Germinal center (tissue), 1 donor: ENCODE data around the gene SYT1.

Experiments
- DNase-seq: peaks from one replicate; pipeline ENCODE4 v3.0.0; 2012; ENCODE audit warnings: mixed read lengths, low spot score

Gene SYT1

DNA sequence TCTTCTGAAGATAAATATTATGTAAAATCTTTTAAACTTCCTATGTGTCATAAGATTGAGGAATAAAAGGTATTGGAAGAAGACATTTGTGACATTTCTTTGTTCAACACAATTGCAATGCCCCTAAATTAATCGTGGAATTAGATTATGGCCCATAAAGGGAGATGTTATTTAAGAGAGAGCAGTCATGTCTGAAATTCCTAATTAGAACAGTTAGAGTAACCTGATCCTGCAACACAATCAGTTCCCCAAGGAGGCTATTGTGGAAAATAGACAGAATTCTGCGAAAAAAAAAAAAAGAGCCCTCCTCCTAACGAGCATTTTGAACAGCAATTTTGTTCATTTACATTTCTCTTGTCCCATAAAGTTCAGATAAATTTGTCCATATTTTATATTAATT, 486.7 kb downstream of the SYT1 start:
- DNase-seq = no peak

- no peak for DNase-seq
Observed at GRCh38 chr12:79356216-79356615, 491.6 kb downstream of the SYT1 start.

DNA sequence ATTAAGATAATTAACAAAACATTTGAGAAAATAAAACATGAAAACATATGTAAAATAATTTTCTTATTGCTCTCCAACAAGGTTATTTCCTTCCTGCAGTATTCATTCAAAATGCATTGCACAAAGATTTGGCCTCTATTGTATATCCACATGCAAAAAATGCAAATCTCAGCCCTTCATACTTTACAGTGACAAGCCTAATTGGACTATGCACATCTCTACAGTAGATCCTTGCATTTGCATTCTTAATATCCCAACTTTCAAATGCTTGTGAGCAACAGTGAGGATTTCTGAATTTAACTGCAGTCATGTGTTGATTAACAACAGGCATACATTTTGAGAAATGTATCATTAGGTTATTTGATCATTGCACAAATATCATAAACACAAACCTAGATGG, 492.5 kb downstream of the SYT1 start:
- no peak for DNase-seq

GRCh38 chr12:79358716-79359300, 494.2 kb downstream of the SYT1 start:
- DNase-seq = no peak

DNA sequence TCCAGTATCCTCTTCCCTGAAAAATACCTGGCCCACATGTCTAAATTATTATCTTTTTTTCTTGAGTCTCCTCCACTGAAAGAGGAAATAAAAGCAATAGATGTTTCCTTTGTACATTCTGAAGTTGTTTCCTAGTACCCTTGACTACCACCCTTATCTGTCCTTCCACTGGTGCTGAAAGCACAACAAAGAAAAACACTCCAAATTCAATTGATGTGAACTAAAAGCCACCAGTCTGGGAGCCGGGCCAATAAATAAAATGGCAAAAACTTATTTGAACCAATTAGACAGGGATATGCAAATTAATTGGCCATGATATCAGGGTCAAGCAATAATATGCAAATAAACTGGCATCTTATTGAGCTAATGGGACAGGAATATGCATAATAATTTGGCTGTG, 495.7 kb downstream of the SYT1 start:
- DNase-seq = no peak

DNA sequence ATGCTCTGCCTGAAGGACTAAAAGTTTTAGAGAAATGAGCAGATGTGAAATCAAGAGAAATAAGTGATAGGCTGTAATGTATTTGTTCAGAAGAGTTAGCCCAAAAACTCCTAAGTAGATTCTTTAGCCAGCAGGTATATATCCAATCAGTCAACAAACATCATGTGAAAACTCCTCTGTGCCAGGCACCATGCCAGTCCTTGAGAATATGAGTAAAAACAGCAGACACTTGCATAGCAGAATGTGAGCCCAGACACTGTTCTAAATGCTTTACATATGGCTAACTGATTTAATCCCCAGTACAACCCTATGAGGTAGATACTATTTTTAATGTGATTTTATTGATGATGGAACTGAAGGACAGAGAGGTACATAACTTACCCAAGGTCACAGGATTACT, 496.4 kb downstream of the SYT1 start:
- no peak for DNase-seq

DNA sequence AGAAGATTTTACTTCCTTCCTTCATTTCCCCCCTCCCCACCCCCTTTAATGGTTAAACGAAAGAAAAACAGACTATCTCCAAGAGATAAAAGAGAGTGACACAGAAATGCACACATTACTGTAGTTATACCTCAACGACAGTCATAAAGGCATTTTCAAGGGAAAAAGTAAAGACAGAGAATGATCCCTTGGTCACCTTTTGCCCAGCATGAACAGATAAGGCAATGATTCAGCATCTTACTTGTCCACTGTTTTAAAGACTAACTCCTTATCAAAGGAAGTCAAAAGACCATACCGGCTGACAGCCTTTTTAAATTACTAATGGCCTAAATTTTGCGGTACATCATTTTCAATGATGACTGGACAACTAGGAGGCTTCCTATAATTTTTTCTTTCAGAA, 499.6 kb downstream of the SYT1 start:
- no peak for DNase-seq

DNA sequence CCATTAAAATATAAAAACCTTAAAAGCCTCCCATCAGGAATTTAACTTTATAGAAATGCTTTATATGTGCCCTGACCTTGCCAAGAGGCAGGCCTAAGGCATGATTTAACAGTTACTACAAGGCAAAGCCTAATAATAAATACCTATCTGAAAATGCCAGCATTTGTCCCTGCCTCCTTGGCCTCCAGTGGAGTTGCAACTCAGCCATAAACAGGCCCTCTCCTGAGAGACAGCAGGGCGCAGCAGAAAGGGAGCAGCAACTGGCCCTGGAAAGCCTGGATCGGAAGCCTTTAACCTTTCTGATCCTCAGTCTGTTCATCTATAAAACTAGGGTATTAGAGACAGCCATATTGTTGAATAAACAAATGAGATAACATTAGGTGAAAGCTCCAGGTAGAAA, 501.8 kb downstream of the SYT1 start:
- no peak for DNase-seq

DNA sequence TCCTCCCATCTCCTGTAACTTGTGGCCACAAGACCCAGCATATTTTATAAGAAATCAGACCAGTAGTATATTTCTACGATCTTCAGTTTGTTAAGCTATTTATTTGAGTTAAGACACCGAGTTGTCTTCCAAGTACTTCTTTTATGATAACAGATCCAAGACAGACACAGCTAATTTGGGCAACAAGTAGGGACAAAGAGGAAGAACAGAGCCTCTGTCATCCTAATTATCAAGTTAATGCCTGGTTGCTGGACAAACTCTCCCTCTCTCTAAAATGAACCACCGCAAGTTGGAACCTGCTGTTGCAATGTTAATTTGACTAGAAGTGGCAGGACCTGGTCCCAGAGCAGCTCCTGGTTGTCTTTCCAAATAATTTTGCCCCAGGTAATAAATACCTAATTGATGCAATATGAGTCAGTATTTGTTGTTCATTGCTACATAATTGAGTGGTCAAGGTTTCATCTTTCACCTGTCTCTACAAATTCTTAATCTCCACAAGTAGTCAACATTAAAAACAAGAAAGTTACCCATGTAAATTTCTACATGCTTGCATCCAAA, 502.5 kb downstream of the SYT1 start:
- no peak for DNase-seq

GRCh38 chr12:79370021-79370420, 505.4 kb downstream of the SYT1 start:
- DNase-seq = no peak

GRCh38 chr12:79371226-79371625, 506.7 kb downstream of the SYT1 start:
- DNase-seq = no peak

DNA sequence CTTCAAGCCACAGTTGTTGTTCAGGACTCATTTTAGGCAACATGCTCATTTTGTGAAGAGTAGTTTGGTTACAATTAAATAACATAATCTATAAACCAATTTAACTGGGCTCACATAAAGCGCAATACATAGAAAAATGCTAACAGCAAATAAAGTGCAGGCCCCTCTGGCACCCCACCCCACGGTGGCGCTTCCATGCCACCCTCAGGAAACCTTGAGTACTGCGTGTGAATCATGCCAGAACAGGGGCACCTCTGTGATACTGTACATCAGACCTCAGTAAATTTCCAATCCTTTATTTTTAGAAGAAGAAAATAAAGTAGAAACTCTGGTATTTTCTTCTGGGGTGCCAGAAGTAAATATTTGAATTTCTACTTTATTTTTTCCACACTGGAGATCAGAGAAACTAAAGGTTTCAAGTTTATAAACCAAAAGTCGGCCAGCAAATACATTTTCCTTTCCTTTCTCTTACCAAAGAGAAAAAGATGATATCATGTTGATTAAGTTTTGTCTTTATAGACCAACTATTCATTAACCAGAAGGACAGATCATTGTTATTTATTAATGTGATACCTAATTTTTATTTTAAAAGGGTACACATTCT, 509.4 kb downstream of the SYT1 start:
- peak; percentile 19 for DNase-seq

GRCh38 chr12:79374545-79374944, 510.0 kb downstream of the SYT1 start:
- DNase-seq = no peak

DNA sequence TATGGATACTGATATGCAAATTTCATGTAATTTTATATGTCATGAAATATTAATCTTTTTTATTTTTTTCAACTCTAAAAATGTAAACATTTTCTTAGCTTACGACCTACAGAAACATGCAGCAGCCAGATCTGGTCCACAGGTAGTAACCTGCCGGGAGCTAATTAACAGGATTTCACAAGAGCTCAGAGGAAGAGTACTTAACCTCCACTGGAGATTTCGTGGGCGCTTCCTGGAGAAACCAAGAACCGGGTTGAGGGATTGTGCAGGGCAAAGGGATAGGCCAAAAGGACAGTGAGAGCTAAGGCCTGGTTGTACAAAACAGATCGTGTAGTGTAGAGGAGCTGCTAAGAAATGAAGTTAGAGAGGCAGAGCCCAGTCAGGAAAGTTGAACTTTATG, 510.5 kb downstream of the SYT1 start:
- no peak for DNase-seq

DNA sequence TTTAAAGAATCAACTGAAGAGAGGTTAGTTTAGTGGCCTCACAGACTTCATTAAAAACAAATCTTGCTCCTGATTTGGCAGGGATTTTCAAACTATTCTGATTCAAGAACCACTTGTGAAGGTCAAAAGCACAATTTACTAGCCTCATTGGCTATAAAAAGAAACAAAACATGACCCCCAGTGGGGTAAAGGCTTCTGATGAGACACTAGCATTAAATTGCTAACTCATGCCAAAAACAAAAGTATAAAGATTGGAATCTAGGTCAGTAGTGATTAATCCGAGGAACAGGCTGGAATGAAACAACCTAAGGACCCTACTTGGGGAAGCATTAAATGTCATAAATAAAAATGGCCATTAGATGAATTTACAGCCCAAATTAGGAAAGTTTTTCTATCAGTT, 513.9 kb downstream of the SYT1 start:
- no peak for DNase-seq

DNA sequence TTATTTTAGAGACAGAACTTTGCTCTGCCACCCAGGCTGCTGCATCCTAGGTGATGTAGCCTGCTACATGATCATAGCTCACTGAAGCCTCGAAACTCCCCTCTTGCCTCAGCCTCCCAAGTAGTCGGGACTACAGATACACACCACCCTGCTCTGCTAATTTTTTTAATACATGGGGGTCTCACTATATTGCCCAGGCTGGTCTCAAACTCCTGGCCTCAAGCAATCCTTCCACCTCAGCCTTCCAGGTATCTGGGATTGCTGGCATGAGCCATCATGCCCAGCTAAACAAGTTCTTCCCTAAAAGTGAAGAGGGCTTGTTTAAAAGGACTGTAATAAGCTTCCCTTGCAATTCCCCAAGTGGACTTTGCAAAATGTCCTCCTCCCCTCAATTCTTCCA, 515.8 kb downstream of the SYT1 start:
- DNase-seq = no peak

GRCh38 chr12:79381248-79382208, 517.0 kb downstream of the SYT1 start:
- no peak for DNase-seq

- DNase-seq = no peak
Observed at GRCh38 chr12:79384551-79384950, 520.0 kb downstream of the SYT1 start.

- DNase-seq = no peak
Observed at GRCh38 chr12:79388011-79388410, 523.4 kb downstream of the SYT1 start.

DNA sequence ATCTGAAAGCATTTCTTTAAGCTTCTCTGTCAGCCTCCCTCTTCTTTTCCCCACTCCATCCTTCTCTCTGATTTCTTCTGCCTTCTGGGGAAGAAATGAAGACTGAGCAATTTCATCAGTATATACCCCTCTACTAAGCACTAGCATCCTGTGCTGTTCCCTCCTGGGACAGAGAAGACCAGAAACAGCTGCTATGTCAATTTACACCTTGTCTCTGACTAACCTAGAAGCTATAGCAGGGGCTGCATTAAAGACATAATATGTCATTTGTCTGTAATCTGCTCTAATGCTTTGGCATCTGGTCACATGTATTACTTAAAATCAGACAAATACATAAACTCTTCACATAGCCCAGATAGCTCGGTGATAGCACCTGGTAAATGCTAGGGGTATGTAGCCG, 529.3 kb downstream of the SYT1 start:
- no peak for DNase-seq

GRCh38 chr12:79397609-79398008, 533.0 kb downstream of the SYT1 start:
- no peak for DNase-seq

DNA sequence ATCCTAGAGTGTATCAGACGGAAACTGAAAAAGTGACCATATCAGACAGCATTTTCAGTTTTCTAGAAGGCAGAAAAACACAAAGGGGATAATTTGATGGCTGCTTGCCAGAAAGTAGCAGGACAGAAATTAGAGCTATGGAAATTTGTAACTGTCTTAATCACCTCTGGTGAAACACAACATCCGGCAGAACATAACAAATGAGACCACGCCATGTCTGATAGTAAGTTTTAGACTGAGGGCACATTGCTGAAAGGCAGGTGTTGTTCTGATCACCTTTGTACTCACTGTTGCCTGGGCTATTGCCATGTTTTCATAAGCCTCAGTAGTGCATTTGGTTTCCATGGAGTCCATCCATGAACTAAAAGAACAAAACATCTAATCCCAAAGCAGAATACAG, 535.9 kb downstream of the SYT1 start:
- no peak for DNase-seq

GRCh38 chr12:79402606-79403005, 538.0 kb downstream of the SYT1 start:
- no peak for DNase-seq
